HG03460 (cell line): ENCODE measurements around the gene NCKAP5.

ENCODE experiments used
- ATAC-seq: cut with Tn5 transposase; IDR thresholded peaks from one replicate; pipeline ENCODE4 v1.9.1; 2021; ENCODE audit not compliant: unreplicated experiment

The NCKAP5 gene

GRCh38 chr2:132664096-132664495 lies 904.2 kb downstream of the NCKAP5 start:
- ATAC-seq: no peak

- no peak for ATAC-seq
Observed at GRCh38 chr2:132662732-132663131, 905.5 kb downstream of the NCKAP5 start.

GRCh38 chr2:132659331-132659730 lies 908.9 kb downstream of the NCKAP5 start:
- no peak for ATAC-seq

DNA sequence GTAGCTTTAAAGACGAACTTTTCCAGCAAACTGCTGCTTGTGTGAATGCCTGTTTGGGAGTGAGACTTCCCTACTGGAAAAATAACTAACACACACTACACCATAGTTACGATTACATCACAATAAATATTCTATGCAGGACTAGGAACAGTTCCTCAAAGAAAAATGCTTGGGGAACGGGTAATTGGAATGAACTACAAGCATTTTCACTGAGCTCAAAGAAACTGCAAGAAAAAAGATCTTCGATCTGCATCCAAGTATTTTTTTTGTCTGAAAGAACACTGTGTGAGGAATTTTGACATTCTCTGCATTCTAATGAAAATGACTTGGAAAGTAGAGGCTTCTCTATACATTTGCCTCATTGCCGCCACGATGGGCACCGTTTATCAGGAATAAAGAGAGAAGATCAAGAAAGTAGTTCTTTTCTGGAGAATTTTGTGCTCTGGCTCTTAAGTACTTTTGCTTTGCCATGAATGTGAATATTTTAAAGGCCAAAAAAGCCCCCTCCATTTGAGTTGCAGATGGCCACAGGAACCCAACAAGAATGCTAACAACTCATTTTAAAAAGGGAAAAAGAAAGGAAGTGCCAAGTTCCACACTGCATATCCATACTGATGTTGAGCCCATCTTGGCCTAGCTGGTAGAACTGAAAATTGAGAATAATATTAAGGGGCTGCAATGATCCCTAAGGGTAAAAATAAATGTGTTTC lies 911.8 kb downstream of the NCKAP5 start:
- no peak for ATAC-seq

GRCh38 chr2:132654968-132655367 lies 913.3 kb downstream of the NCKAP5 start:
- ATAC-seq: no peak

DNA sequence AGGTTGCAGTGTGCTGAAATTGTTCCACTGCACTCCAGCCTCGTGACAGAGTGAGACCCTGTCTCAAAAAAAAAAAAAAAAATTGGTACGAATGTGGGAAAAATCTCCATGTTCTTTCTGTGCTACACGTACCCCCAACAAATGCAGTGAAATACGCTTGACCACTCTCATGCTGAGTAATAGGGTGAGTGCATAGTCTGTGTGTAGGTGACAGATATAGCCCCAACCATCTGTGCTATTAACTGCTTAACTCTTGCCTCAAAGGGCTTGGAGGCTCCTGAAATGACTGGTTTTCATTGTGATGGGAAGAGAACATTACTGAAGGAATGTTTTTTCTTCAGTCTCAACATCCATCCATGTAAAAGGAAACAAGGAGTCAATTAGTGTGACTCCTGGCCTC lies 913.9 kb downstream of the NCKAP5 start:
- ATAC-seq: no peak

GRCh38 chr2:132652474-132652873 lies 915.8 kb downstream of the NCKAP5 start:
- no peak for ATAC-seq

DNA sequence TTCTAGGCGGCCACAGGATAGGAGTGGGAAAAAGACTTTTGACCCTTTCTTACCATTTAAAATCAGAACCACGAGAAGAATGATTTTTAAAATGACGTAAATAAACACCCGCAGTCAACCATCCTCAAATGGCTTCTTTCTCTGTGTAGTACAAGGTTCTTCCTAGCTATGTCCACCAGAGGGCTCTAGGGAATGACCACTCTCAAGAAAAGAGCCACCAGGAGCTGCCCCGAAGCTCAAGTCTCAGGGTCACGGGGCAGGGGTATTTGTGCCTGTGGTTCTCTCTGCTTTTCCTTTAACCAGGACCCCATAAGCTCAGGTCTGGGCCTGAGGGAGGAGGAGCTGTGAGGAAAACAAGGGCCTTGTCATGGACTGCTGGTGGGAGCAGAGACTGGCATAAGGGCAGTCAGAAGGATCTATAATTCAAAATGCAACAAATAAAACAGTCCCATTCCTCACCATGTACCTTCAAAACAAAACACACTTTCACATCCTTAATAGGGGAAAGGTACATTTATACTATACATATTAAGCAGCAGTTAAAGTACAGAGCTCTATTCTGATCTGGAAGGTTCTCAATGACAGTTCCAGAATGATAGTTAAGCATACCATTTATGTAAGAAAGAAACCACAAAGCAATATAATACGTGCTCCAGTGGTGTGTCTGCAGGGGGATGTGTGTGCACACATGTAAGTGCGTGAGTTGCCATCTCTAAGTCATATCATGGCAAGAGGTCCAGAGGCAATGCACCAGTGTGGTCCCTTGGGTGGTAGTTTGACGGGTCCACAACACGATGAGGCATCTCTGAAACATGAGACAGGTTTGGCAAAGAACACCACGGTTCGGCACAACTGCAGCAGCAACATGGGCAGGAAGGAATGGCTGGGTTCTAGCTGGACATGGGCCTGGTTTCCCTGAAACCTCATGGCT lies 916.9 kb downstream of the NCKAP5 start:
- no peak for ATAC-seq

DNA sequence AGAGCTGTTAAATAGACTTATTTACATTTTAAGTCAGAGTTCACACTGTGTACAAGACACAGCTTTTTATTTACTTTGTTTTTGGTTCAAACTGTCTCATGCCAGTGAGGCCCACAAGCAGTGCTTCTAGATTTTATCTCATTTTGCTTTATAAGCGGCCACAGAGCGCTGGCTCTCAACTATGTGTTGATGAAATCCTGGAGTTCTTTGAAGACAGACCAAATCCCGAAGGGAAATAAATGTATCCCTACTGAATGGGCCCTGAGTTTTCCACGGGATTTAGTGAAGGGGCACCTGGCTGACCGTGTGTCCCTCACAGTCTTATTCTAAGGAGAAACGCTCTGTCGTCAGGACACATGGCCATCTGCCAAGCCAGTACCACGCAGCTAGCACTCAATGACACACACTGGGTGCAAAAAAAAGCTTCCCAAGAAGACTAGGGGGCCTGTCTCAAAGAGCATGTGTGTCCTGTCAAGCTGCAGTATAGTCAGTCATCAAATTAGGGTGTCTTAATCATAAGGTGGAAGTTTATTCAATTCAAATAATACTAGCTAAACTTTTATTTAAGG lies 921.6 kb downstream of the NCKAP5 start:
- no peak for ATAC-seq

DNA sequence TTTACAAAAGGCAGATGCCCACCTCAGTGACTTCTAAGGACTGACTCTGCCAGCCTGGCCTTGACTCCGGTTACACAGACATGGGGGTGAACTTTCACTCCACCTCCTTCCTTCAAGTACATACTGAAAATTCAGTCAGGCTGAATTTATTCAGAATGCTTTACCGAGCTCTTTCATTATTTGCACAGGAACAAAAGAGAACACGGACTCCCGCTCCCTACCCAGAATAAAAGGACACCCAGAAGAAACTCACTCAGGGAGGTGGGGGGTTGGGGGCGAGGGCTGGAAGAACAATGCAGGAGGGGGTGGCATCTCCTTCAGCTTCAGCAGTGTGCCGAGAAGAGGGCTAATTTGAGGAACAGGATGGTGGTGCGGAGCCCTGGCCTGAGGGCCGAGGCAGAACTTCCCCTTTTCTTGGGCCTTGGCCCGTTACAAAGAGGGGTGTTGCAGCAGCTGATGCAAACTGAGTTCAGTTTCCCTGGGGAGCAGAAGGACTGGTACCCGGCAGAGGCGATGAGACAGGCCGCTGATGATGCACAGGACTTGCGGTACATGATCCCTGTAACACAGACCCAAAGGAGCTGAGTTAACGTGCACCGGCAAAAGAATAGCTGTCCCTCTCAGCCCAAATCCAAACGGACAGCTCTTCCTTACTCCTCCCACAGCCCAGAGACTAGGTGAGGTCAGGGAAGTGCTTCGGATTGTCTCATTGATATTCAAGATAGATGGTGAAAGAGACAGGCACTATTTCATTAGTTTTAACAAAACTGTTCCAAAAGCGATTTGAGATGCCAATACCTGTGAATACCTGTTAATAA lies 922.3 kb downstream of the NCKAP5 start:
- no peak for ATAC-seq

DNA sequence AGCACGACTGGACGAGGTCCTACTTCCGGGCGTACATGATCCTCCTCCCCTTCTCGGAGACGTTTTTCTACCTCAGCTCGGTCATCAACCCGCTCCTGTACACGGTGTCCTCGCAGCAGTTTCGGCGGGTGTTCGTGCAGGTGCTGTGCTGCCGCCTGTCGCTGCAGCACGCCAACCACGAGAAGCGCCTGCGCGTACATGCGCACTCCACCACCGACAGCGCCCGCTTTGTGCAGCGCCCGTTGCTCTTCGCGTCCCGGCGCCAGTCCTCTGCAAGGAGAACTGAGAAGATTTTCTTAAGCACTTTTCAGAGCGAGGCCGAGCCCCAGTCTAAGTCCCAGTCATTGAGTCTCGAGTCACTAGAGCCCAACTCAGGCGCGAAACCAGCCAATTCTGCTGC lies 923.1 kb downstream of the NCKAP5 start:
- ATAC-seq: no peak

DNA sequence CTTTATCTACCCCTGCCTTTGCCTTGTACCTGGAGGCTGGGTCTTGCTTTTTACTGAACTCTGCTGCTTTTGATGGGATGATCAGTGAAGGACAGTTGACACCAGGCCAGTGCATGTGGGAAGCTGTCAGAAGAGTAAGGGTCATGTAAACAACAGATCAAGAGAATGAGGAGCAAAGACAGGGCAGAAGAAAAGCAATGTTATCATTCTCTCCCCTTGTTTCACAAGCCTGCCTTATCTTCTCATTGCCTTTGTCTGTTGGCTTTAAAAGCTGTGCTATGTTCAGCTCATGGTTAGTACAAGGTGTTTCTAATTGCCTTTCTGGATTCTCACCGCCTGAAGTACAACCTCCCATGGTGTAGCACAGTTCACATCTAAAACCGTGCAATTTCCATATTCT lies 925.8 kb downstream of the NCKAP5 start:
- no peak for ATAC-seq

DNA sequence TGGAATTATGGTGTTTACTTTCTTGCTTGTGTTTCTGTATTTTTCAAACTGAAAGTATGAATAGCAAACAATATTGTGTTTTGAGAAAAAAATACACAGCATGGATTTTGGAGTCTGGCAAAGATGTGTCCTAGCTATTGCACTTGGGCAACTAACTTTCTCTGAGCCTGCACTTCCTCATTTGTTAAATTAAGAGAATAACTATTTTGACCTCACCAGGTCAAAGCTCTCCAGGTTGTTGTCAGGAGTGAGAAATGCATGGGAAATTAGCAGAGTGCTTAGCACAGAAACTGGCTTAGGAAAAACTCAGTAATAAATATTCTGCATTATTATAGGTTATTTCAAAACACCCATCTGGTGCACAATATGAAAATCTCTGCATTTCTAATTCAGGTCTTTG lies 926.4 kb downstream of the NCKAP5 start:
- no peak for ATAC-seq

- no peak for ATAC-seq
Observed at GRCh38 chr2:132640116-132640515, 928.1 kb downstream of the NCKAP5 start.

DNA sequence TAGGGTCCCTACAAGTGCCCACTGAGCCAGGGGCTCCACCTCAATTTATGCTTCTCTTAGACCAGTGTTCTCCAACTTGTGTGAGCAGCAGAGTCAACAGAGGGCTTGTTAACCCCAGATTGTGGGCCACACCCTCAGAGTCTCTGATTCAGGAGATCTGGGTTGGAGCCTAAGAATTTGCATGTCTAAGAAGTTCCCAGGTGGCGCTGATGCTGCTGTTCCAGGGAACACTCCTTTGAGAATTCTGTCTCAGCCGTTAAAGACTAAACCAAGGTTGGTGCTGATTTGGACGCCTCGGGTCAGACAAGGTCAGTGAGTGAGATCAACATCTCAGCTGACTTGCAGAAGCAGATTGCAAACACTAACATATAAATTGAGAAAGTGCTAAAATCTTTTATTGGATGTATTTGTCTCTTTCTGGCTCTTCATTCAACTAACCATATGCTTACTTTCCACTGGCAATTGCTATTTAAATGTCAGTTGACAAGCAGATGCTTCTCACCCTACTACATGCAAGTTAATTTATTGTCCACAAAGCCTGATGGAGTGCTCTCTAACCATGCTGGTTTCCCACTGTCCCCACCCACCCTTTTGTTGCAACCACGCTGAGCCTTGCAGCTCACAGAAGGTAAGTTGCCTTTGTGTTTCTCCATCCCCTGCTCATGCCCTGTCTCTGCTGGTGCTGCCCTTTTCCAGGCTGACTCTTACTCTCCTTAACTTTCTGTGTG lies 929.8 kb downstream of the NCKAP5 start:
- no peak for ATAC-seq

- no peak for ATAC-seq
Observed at GRCh38 chr2:132636346-132636745, 931.9 kb downstream of the NCKAP5 start.

DNA sequence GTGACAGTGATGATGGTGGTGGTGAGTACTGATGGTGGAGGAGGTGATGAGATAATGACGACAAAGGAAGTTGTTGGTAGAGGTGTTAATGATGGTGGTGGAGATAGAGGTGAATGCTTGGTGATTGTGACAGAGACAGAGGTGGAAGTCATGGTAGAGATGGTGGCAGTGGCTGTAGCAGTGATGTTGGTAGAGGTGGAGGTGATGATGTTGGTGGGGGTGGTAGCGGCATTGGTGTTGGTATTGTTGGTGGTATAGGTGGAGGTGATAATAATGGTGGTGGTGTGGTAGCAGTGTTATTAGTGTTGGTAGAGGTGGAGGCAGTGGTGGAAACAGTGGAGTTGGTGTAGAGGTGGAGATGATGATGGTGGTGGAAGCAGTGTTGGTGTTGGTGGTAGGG lies 934.6 kb downstream of the NCKAP5 start:
- ATAC-seq: no peak

DNA sequence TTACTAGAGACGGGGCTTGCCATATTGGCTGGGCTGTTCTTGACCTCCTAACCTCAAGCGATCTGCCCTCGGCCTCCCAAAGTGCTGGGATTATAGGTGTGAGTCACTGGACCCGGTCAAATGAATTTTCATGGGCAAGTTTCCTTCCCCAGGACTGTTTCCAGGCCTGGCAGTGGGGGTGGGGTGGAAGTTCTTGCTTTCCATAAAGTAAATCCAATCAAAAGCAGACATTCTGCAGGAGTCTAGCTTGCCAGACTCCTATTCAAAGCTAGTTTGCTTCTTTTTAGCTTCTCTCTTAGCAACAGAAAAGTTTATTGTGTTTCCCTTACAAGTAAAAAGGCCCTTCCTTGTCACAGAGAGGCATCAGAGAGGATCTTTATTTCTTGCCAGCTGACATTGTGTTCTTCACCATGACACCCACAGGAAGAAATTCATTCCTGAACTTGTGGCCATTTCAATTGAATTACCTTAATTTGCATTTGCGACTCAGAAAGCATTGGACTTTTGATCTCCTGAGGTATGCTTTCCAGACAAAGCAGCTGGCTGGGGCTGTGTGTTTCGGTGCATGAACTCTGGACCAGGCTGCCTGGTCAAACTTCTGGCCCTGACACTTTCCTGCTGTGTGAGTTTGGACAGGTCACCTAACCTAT lies 936.1 kb downstream of the NCKAP5 start:
- ATAC-seq: no peak

GRCh38 chr2:132627536-132627935 lies 940.7 kb downstream of the NCKAP5 start:
- ATAC-seq: no peak
